H1 (cell line): ENCODE measurements around the gene SOS1. TPM values are rescaled to one million over a fixed set of nuclear protein-coding genes. Genes with fewer than 3 reads are reported as not detected.

Experiments used
- ASH2L ChIP-seq: fragments of 200-600, 300-600 bp; sonication (generic); IDR thresholded peaks from one replicate; pipeline ENCODE4 v1.7.1; 2017; ENCODE audit warnings: low read length
- BACH1 ChIP-seq: IDR thresholded peaks from 2 replicates; pipeline ENCODE4 v1.6.1; 2012; ENCODE audit warnings: low read length, improper control_type of control experiment
- CBX8 ChIP-seq: fragments of 300-800, 300-1000 bp; sonication (generic); IDR thresholded peaks from 2 replicates; pipeline ENCODE4 v1.7.1; 2016; ENCODE audit warnings: low read depth, low read length, borderline replicate concordance
- CREB1 ChIP-seq: IDR thresholded peaks from 2 replicates; pipeline ENCODE4 v1.6.1; 2012; ENCODE audit warnings: inconsistent platforms
- FOSL1 ChIP-seq: IDR thresholded peaks from 2 replicates; pipeline ENCODE4 v1.6.1; 2011; ENCODE audit warnings: mild to moderate bottlenecking, low read depth, low read length, moderate library complexity; ENCODE audit not compliant: insufficient read depth
- POLR2AphosphoS5 ChIP-seq: IDR thresholded peaks from 2 replicates; pipeline ENCODE4 v1.6.1; 2011; ENCODE audit warnings: low read depth, low read length
- SIRT6 ChIP-seq: IDR thresholded peaks from one replicate; pipeline ENCODE4 v1.7.1; 2012; ENCODE audit warnings: low read length, inconsistent platforms
- SP4 ChIP-seq: IDR thresholded peaks from 2 replicates; pipeline ENCODE4 v1.6.1; 2012; ENCODE audit warnings: low read length, inconsistent platforms
- TCF12 ChIP-seq: IDR thresholded peaks from 2 replicates; pipeline ENCODE4 v1.6.1; 2011; ENCODE audit warnings: low read depth, mild to moderate bottlenecking, low read length
- polyA plus RNA-seq, 7 experiments: library from polyadenylated mRNA; depleted of rRNA in 3 of 7; stranded (reverse) in 5 of 7; unstranded in 2 of 7; fragments of >200 nt in 5 of 7; fragments of 200-250 nt in 2 of 7; gene quantifications; 1 replicate in 5 of 7; 2 replicates in 1 of 7; 4 replicates in 1 of 7; pipeline versions ENCODE4 v1.2.1 to v1.2.3, GENCODE V29; 2011 to 2013; ENCODE audit warnings: missing spikeins in 2 of 7, mixed read lengths in 2 of 7
- total RNA-seq: library from RNA; stranded (reverse); fragmentation: NEBNext Ultra II Directional; extraction: Animal tissue kit (Norgen Biotek cat#: 25700); gene quantifications from 2 replicates; pipeline ENCODE4 v1.2.1, GENCODE V29; 2021
- TF ChIP-seq, protein P1 (sequence below): fragments of 300-600 bp; sonication (generic); IDR thresholded peaks from 2 replicates; pipeline ENCODE4 v1.7.1; 2012; ENCODE audit warnings: low read length, moderate library complexity, mild to moderate bottlenecking, inconsistent platforms; ENCODE audit not compliant: insufficient replicate concordance
- TF ChIP-seq, protein P2 (sequence below): IDR thresholded peaks from 2 replicates; pipeline ENCODE4 v1.6.1; 2012; ENCODE audit warnings: inconsistent platforms

Gene SOS1
- total and polyA plus RNA-seq, 2 of the 8 experiments (the other 6 are each of a cell fraction or from before 2014, with no cell fraction given), result 25.7 to 27.0 TPM

DNA sequence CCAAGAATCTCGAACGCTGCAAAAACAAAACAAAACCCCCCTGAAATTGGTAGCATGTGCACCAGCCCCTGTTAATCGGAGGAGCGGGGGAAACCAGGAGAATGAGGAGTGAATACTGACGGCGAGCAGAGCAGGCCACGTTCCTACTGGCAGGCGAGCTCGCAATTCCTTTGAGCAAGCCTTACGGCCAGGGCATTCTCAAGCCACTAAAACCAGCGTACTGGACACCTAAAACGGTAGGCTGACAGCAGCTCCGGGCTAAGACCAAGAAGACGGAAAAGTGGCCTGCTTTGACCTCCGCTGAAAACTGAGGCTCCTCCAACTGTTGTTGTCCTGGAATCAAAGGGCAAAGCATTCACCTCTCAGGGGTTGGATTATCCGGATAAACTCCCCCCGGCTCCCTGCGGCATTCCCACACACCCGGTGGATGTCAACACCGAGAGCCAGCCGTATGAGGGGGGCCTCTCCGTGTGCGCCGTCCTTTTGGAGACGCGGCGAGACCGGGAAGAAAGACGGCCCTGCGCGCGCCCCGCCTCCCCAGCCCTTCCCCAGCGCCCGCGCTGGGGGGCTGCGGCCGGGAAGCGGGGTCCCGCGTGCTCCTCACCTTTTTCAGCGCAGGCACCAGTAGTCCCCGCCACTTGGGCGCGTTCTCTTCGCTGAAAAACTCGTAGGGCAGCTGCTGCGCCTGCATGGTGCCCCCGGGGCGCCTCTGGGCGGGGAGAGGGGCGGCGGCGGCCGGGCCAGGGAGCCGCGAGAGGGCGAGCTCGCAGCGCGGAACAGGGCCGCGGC, 925 bp downstream of the SOS1 start (continued):
- TF ChIP-seq POLR2AphosphoS5 (no peak), CREB1 (no peak), SP4 (no peak), BACH1 (no peak), SIRT6 (no peak), CBX8 (no peak), FOSL1 (no peak), TCF12 (no peak), ASH2L (peak; percentile 86)
- TF ChIP-seq, protein P1, sequence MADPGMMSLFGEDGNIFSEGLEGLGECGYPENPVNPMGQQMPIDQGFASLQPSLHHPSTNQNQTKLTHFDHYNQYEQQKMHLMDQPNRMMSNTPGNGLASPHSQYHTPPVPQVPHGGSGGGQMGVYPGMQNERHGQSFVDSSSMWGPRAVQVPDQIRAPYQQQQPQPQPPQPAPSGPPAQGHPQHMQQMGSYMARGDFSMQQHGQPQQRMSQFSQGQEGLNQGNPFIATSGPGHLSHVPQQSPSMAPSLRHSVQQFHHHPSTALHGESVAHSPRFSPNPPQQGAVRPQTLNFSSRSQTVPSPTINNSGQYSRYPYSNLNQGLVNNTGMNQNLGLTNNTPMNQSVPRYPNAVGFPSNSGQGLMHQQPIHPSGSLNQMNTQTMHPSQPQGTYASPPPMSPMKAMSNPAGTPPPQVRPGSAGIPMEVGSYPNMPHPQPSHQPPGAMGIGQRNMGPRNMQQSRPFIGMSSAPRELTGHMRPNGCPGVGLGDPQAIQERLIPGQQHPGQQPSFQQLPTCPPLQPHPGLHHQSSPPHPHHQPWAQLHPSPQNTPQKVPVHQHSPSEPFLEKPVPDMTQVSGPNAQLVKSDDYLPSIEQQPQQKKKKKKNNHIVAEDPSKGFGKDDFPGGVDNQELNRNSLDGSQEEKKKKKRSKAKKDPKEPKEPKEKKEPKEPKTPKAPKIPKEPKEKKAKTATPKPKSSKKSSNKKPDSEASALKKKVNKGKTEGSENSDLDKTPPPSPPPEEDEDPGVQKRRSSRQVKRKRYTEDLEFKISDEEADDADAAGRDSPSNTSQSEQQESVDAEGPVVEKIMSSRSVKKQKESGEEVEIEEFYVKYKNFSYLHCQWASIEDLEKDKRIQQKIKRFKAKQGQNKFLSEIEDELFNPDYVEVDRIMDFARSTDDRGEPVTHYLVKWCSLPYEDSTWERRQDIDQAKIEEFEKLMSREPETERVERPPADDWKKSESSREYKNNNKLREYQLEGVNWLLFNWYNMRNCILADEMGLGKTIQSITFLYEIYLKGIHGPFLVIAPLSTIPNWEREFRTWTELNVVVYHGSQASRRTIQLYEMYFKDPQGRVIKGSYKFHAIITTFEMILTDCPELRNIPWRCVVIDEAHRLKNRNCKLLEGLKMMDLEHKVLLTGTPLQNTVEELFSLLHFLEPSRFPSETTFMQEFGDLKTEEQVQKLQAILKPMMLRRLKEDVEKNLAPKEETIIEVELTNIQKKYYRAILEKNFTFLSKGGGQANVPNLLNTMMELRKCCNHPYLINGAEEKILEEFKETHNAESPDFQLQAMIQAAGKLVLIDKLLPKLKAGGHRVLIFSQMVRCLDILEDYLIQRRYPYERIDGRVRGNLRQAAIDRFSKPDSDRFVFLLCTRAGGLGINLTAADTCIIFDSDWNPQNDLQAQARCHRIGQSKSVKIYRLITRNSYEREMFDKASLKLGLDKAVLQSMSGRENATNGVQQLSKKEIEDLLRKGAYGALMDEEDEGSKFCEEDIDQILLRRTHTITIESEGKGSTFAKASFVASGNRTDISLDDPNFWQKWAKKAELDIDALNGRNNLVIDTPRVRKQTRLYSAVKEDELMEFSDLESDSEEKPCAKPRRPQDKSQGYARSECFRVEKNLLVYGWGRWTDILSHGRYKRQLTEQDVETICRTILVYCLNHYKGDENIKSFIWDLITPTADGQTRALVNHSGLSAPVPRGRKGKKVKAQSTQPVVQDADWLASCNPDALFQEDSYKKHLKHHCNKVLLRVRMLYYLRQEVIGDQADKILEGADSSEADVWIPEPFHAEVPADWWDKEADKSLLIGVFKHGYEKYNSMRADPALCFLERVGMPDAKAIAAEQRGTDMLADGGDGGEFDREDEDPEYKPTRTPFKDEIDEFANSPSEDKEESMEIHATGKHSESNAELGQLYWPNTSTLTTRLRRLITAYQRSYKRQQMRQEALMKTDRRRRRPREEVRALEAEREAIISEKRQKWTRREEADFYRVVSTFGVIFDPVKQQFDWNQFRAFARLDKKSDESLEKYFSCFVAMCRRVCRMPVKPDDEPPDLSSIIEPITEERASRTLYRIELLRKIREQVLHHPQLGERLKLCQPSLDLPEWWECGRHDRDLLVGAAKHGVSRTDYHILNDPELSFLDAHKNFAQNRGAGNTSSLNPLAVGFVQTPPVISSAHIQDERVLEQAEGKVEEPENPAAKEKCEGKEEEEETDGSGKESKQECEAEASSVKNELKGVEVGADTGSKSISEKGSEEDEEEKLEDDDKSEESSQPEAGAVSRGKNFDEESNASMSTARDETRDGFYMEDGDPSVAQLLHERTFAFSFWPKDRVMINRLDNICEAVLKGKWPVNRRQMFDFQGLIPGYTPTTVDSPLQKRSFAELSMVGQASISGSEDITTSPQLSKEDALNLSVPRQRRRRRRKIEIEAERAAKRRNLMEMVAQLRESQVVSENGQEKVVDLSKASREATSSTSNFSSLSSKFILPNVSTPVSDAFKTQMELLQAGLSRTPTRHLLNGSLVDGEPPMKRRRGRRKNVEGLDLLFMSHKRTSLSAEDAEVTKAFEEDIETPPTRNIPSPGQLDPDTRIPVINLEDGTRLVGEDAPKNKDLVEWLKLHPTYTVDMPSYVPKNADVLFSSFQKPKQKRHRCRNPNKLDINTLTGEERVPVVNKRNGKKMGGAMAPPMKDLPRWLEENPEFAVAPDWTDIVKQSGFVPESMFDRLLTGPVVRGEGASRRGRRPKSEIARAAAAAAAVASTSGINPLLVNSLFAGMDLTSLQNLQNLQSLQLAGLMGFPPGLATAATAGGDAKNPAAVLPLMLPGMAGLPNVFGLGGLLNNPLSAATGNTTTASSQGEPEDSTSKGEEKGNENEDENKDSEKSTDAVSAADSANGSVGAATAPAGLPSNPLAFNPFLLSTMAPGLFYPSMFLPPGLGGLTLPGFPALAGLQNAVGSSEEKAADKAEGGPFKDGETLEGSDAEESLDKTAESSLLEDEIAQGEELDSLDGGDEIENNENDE, result no peak
- TF ChIP-seq, protein P2, sequence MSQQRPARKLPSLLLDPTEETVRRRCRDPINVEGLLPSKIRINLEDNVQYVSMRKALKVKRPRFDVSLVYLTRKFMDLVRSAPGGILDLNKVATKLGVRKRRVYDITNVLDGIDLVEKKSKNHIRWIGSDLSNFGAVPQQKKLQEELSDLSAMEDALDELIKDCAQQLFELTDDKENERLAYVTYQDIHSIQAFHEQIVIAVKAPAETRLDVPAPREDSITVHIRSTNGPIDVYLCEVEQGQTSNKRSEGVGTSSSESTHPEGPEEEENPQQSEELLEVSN, result 0 out of 2 replicates have a peak, but pooled peaks have one; percentile 11
